OCI-LY7 (cell line): ENCODE measurements around the gene TRMT11. TPM values are rescaled to one million over a fixed set of nuclear protein-coding genes. Genes with fewer than 3 reads are reported as not detected.

Experiments
- BruUV-seq: library from RNA; stranded (reverse); fragments of 400-500 nt; replicated peaks from 2 replicates; lab custom pipeline; 2021; lab: Mats Ljungman, UMichigan
- CTCF ChIA-PET: fragments of 300-600 bp; sonication (Branson Sonifier 250); formaldehyde crosslinking; loops from one replicate; lab custom pipeline; 2022; ENCODE audit warnings: antibody characterized with exemption; ENCODE audit not compliant: unreplicated experiment; lab: Charles Lee
- POLR2A ChIA-PET: fragments of 300-600 bp; sonication (Branson Sonifier 250); formaldehyde crosslinking; loops from one replicate; lab custom pipeline; 2022; ENCODE audit warnings: antibody characterized with exemption; lab: Charles Lee
- DNase-seq: peaks from one replicate; pipeline ENCODE4 v3.0.0-alpha.2; 2015; ENCODE audit warnings: low spot score
- H2AFZ ChIP-seq: fragments of 200-600 bp; sonication (generic), shearing (Covaris generic); 2 replicates; pipeline ENCODE4 v1.6.1; 2014; ENCODE audit warnings: mild to moderate bottlenecking, antibody characterized with exemption, low read length, moderate library complexity
- H3K27ac ChIP-seq: fragments of 200-600 bp; sonication (generic); 2 replicates; pipeline ENCODE4 v1.5.1; 2014; ENCODE audit warnings: mixed run types, low read depth, mild to moderate bottlenecking, moderate library complexity, low read length, inconsistent platforms; ENCODE audit not compliant: poor library complexity, severe bottlenecking
- H3K36me3 ChIP-seq: fragments of 200-600 bp; sonication (generic); 2 replicates; pipeline ENCODE4 v1.6.1; 2014; ENCODE audit warnings: mild to moderate bottlenecking, antibody characterized with exemption, low read length, moderate library complexity, mixed read lengths; ENCODE audit not compliant: insufficient read depth
- H3K4me1 ChIP-seq: fragments of 200-600 bp; sonication (generic); 2 replicates; pipeline ENCODE4 v1.5.1; 2014; ENCODE audit warnings: mild to moderate bottlenecking, low read length; ENCODE audit not compliant: insufficient read depth, poor library complexity, severe bottlenecking
- H3K4me2 ChIP-seq: fragments of 200-600 bp; sonication (generic); 2 replicates; pipeline ENCODE4 v1.6.1; 2014; ENCODE audit warnings: mild to moderate bottlenecking, low read length
- H3K4me3 ChIP-seq: fragments of 200-600 bp; sonication (generic); 2 replicates; pipeline ENCODE4 v1.5.1; 2014; ENCODE audit warnings: mild to moderate bottlenecking, low read depth, low read length; ENCODE audit not compliant: poor library complexity, severe bottlenecking
- H3K79me2 ChIP-seq: fragments of 200-600 bp; sonication (generic); 2 replicates; pipeline ENCODE4 v1.6.1; 2016; ENCODE audit warnings: low read depth, mild to moderate bottlenecking, low read length, moderate library complexity, mixed read lengths; ENCODE audit not compliant: insufficient read depth
- H3K9me2 ChIP-seq: fragments of 200-600 bp; sonication (generic); 2 replicates; pipeline ENCODE4 v1.6.1; 2016; ENCODE audit warnings: mild to moderate bottlenecking, low read length, mixed read lengths; ENCODE audit not compliant: insufficient read depth
- H3K9me3 ChIP-seq: fragments of 200-600 bp; sonication (generic); 2 replicates; pipeline ENCODE4 v1.6.1; 2014; ENCODE audit warnings: mild to moderate bottlenecking, mixed run types, low read length, mixed read lengths
- H4K20me1 ChIP-seq: fragments of 200-600 bp; sonication (generic); 2 replicates; pipeline ENCODE4 v1.6.1; 2014; ENCODE audit warnings: mild to moderate bottlenecking, antibody characterized with exemption, low read length, moderate library complexity, mixed read lengths; ENCODE audit not compliant: insufficient read depth
- EZH2phosphoT487 ChIP-seq: fragments of 200-600 bp; sonication (generic); IDR thresholded peaks from 2 replicates; pipeline ENCODE4 v1.6.1; 2018; ENCODE audit warnings: low read depth, borderline replicate concordance, mild to moderate bottlenecking, mixed run types, antibody characterized with exemption, low read length, moderate library complexity, mixed read lengths
- intact Hi-C: fragments of 100-400 bp; cut with micrococcal nuclease; formaldehyde crosslinking; loops from one replicate; pipeline ENCODE4 v1.10.0; 2022; ENCODE audit not compliant: unreplicated experiment
- total RNA-seq, 2 experiments: library from RNA; depleted of rRNA in 1 of 2; stranded (reverse); fragments of >200 nt in 1 of 2; shearing (Covaris generic) in 1 of 2; gene quantifications; 2 replicates each; pipeline ENCODE4 v1.2.3, GENCODE V29; 2014 to 2022
- TF ChIP-seq, protein P1 (sequence below): fragments of 200-600 bp; sonication (generic); conservative IDR thresholded peaks from 2 replicates; pipeline ENCODE4 v1.5.1; 2014; ENCODE audit warnings: mild to moderate bottlenecking, antibody characterized with exemption, low read length, moderate library complexity, mixed read lengths

Gene TRMT11
- total RNA-seq, 2 experiments from 2014 or later: 32.9 to 46.8 TPM

DNA sequence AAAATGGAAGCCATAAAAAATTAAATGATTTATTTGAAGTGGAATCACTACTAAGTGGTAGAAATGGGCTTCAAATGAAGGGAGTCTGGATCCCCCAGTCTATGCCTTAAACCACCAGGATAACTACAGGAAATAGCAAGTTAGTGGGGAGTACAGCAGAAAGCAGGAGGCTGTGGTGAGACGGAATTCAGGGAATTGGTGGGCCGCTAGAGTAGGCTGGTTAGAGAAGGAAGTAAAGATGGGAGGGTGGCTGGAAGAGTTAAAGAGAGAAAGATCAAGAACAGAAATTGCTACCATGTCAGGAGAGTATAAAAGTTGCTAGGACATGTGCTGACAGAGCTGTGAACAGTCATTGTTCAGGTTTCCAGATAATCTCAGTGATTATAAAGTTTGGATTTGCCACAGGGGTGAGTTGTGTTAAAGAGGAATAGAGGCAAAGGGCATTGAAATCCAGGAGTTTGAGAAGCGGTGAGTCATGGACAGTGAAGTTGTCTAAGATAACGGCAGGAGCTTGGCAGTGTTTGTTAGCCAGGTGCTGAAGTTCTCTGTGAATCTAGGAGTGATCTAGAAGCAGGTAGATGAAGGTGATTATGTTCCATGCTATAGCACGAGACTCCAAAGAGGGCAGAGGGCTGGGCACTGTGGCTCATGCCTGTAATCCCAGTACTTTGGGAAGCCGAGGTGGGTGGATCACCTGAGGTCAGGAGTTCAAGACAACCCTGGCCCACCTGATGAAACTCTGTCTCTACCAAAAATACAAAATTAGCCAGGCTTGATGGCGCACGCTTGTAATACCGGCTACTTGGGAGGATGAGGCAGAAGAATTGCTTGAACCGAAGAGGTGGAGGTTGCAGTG is 43.4 kb upstream of the TRMT11 start:
- Histone ChIP-seq H4K20me1 (no peaks in the 10 kb centered on the region), H2AFZ (no peak overlapping the region), H3K4me1 (peaks cover 5% of the 10 kb centered on the region), H3K4me2 (no peak overlapping the region), H3K27ac (no peak overlapping the region), H3K9me3 (no peaks in the 10 kb centered on the region), H3K36me3 (no peaks in the 10 kb centered on the region), H3K4me3 (no peak overlapping the region), H3K79me2 (no peaks in the 10 kb centered on the region), H3K9me2 (no peaks in the 10 kb centered on the region)
- no TSS peak for BruUV-seq
- TF ChIP-seq EZH2phosphoT487: no peak
- TF ChIP-seq, protein P1, sequence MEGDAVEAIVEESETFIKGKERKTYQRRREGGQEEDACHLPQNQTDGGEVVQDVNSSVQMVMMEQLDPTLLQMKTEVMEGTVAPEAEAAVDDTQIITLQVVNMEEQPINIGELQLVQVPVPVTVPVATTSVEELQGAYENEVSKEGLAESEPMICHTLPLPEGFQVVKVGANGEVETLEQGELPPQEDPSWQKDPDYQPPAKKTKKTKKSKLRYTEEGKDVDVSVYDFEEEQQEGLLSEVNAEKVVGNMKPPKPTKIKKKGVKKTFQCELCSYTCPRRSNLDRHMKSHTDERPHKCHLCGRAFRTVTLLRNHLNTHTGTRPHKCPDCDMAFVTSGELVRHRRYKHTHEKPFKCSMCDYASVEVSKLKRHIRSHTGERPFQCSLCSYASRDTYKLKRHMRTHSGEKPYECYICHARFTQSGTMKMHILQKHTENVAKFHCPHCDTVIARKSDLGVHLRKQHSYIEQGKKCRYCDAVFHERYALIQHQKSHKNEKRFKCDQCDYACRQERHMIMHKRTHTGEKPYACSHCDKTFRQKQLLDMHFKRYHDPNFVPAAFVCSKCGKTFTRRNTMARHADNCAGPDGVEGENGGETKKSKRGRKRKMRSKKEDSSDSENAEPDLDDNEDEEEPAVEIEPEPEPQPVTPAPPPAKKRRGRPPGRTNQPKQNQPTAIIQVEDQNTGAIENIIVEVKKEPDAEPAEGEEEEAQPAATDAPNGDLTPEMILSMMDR: no peak
- ChIA-PET CTCF (interaction anchor here (1.9 kb wide), 1 partner anchor 13 kb away, joined by 4 read pairs; the partner anchor contains the start of gene HINT3), POLR2A (interaction anchor here (1.2 to 1.5 kb wide), 2 partner anchors 8 to 29 kb away, joined by 3 to 4 read pairs; no protein-coding TSS in a partner anchor)
- intact Hi-C loops: no loop called here
- no peak for DNase-seq

- no peak overlapping the region for H3K4me2 ChIP-seq
- POLR2A ChIA-PET: interaction anchor here (1.5 kb wide), 1 partner anchor 9 kb away, joined by 4 read pairs; no protein-coding TSS in a partner anchor
Measured at GRCh38 chr6:125943528-125944433, 42.6 kb upstream of the TRMT11 start.

More at GRCh38 chr6:125943528-125944433, 42.6 kb upstream of the TRMT11 start:
- Histone ChIP-seq H3K27ac (no peak overlapping the region), H3K79me2 (no peaks in the 10 kb centered on the region), H4K20me1 (no peaks in the 10 kb centered on the region), H2AFZ (peak overlapping the region; percentile 71), H3K4me3 (no peak overlapping the region), H3K4me1 (peaks cover 5% of the 10 kb centered on the region), H3K36me3 (no peaks in the 10 kb centered on the region), H3K9me2 (no peaks in the 10 kb centered on the region), H3K9me3 (no peaks in the 10 kb centered on the region)
- DNase-seq: no peak
- no TSS peak for BruUV-seq
- intact Hi-C loops: no loop called here
- TF ChIP-seq, protein P1: no peak
- TF ChIP-seq EZH2phosphoT487: no peak
- CTCF ChIA-PET: interaction anchor here (1.9 kb wide), 1 partner anchor 12 kb away, joined by 4 read pairs; the partner anchor contains the start of gene HINT3
